NB4 (cell line): Measurements from ENCODE around the gene MAST4.

ENCODE experiments used
- DNase-seq: peaks from one replicate; pipeline ENCODE4 v3.0.0; 2010; ENCODE audit warnings: low read depth
- H3K4me3 ChIP-seq: one replicate; pipeline ENCODE4 v1.5.1; 2011; ENCODE audit warnings: mild to moderate bottlenecking, low read depth, low read length, moderate library complexity
- CTCF ChIP-seq: IDR thresholded peaks from one replicate; pipeline ENCODE4 v1.5.1; 2012; ENCODE audit warnings: low read depth, low read length
- MAX ChIP-seq: IDR thresholded peaks from 2 replicates; pipeline ENCODE4 v1.6.1; 2011; ENCODE audit warnings: low read depth, low read length
- MYC ChIP-seq: IDR thresholded peaks from 2 replicates; pipeline ENCODE4 v1.6.1; 2011; ENCODE audit warnings: low read depth, low read length
- POLR2A ChIP-seq: IDR thresholded peaks from 2 replicates; pipeline ENCODE4 v1.6.1; 2011; ENCODE audit warnings: mild to moderate bottlenecking; ENCODE audit not compliant: insufficient read length; ENCODE audit errors: extremely low read depth

MAST4 gene

GRCh38 chr5:66829826-66830225, 233.6 kb downstream of the MAST4 start:
- no peak for TF ChIP-seq POLR2A
- no peak for TF ChIP-seq CTCF
- no peak for TF ChIP-seq MYC
- TF ChIP-seq MAX: no peak
- no peak overlapping the region for H3K4me3 ChIP-seq
- no peak for DNase-seq

GRCh38 chr5:66830636-66831035, 234.4 kb downstream of the MAST4 start:
- TF ChIP-seq MYC: no peak
- no peak for TF ChIP-seq MAX
- no peak for TF ChIP-seq POLR2A
- TF ChIP-seq CTCF: no peak
- H3K4me3 ChIP-seq: no peak overlapping the region
- DNase-seq: no peak

GRCh38 chr5:66839636-66840185, 243.5 kb downstream of the MAST4 start:
- no peak for TF ChIP-seq CTCF
- no peak for TF ChIP-seq MYC
- TF ChIP-seq POLR2A: no peak
- TF ChIP-seq MAX: no peak
- no peak overlapping the region for H3K4me3 ChIP-seq
- DNase-seq: no peak

- H3K4me3 ChIP-seq: no peak overlapping the region
- TF ChIP-seq MYC: peak; percentile 20; the same call in 1 of the 2 replicates
- TF ChIP-seq MAX: no peak
- peak; percentile 77 for DNase-seq
Observed at GRCh38 chr5:66840511-66841013, 244.4 kb downstream of the MAST4 start.

GRCh38 chr5:66841264-66841663, 245.1 kb downstream of the MAST4 start:
- no peak for DNase-seq
- no peak for TF ChIP-seq CTCF
- no peak for TF ChIP-seq MAX
- H3K4me3 ChIP-seq: no peak overlapping the region

- no peak overlapping the region for H3K4me3 ChIP-seq
- no peak for DNase-seq
- TF ChIP-seq CTCF (no peak), MAX (no peak), POLR2A (no peak), MYC (no peak)
Observed at GRCh38 chr5:66842540-66842939, 246.3 kb downstream of the MAST4 start.
